PC-9 (cell line): ENCODE measurements around the gene GJA10. TPM values are rescaled to one million over a fixed set of nuclear protein-coding genes. Genes with fewer than 3 reads are reported as not detected.

ENCODE experiments used
- BruUV-seq: library from RNA; stranded (reverse); fragments of 400-500 nt; replicated peaks from 2 replicates; lab custom pipeline; 2021; lab: Mats Ljungman, UMichigan
- CTCF ChIA-PET: fragments of 300-600 bp; sonication (Branson Sonifier 250); formaldehyde crosslinking; loops from one replicate; lab custom pipeline; 2022; ENCODE audit warnings: antibody characterized with exemption; lab: Charles Lee
- POLR2A ChIA-PET: fragments of 300-600 bp; sonication (Branson Sonifier 250); formaldehyde crosslinking; loops from one replicate; lab custom pipeline; 2022; ENCODE audit warnings: antibody characterized with exemption; ENCODE audit not compliant: unreplicated experiment; lab: Charles Lee
- DNase-seq, 2 experiments: peaks; one replicate each; pipeline versions ENCODE4 v3.0.0 to v3.0.0-alpha.2; 2015 to 2022; ENCODE audit warnings: mixed read lengths in 1 of 2
- H2AFZ ChIP-seq: fragments of 200-600 bp; sonication (generic); 2 replicates; pipeline ENCODE4 v1.8.1; 2017; ENCODE audit warnings: antibody characterized with exemption
- H3F3A ChIP-seq: fragments of 200-600 bp; sonication (generic); 2 replicates; pipeline ENCODE4 v1.8.1; 2017; ENCODE audit warnings: antibody characterized with exemption, mild to moderate bottlenecking, low read depth; ENCODE audit not compliant: insufficient read depth
- H3K27ac ChIP-seq: fragments of 200-600 bp; sonication (generic); 2 replicates; pipeline ENCODE4 v1.6.1; 2016; ENCODE audit warnings: mixed run types
- H3K27me3 ChIP-seq: fragments of 200-600 bp; sonication (generic); 2 replicates; pipeline ENCODE4 v1.6.1; 2016; ENCODE audit warnings: low read depth, mixed run types; ENCODE audit not compliant: insufficient read depth
- H3K36me3 ChIP-seq: fragments of 200-600 bp; sonication (generic); 2 replicates; pipeline ENCODE4 v1.6.1; 2016; ENCODE audit warnings: low read depth, mixed run types
- H3K4me1 ChIP-seq: fragments of 200-600 bp; sonication (generic); replicated peaks from 2 replicates; pipeline ENCODE4 v1.6.1; 2016; ENCODE audit warnings: mixed run types; ENCODE audit not compliant: insufficient read depth
- H3K4me2 ChIP-seq: fragments of 200-600 bp; sonication (generic); 2 replicates; pipeline ENCODE4 v1.6.1; 2017; ENCODE audit warnings: mixed run types
- H3K4me3 ChIP-seq: fragments of 200-600 bp; sonication (generic); 2 replicates; pipeline ENCODE4 v1.6.1; 2016; ENCODE audit warnings: mixed run types
- H3K79me2 ChIP-seq: fragments of 200-600 bp; sonication (generic); 2 replicates; pipeline ENCODE4 v1.6.1; 2017; ENCODE audit warnings: low read depth, mixed run types
- H3K9me2 ChIP-seq: fragments of 200-600 bp; sonication (generic); 2 replicates; pipeline ENCODE4 v1.8.1; 2017; ENCODE audit warnings: mild to moderate bottlenecking; ENCODE audit not compliant: insufficient read depth
- H3K9me3 ChIP-seq: fragments of 200-600 bp; sonication (generic); 2 replicates; pipeline ENCODE4 v1.8.1; 2016; ENCODE audit warnings: low read depth; ENCODE audit not compliant: insufficient read depth
- H4K20me1 ChIP-seq: fragments of 200-600 bp; sonication (generic); 2 replicates; pipeline ENCODE4 v1.8.1; 2017; ENCODE audit not compliant: insufficient read depth
- EZH2 ChIP-seq: fragments of 200-600 bp; sonication (generic); IDR thresholded peaks from 2 replicates; pipeline ENCODE4 v1.8.0; 2017; ENCODE audit warnings: antibody characterized with exemption, low read depth
- intact Hi-C: fragments of 100-400 bp; cut with micrococcal nuclease; formaldehyde crosslinking; loops from one replicate; pipeline ENCODE4 v1.10.0; 2022; ENCODE audit not compliant: unreplicated experiment
- total RNA-seq: library from RNA; stranded (reverse); gene quantifications from 2 replicates; pipeline ENCODE4 v1.2.3, GENCODE V29; 2021
- TF ChIP-seq, protein P1 (sequence below): fragments of 200-600 bp; sonication (generic); conservative IDR thresholded peaks from 2 replicates; pipeline ENCODE4 v1.6.1; 2017; ENCODE audit warnings: mixed run types, antibody characterized with exemption, mild to moderate bottlenecking, moderate library complexity

Gene GJA10
- total RNA-seq, 1 experiment from 2014 or later = not detected

DNA sequence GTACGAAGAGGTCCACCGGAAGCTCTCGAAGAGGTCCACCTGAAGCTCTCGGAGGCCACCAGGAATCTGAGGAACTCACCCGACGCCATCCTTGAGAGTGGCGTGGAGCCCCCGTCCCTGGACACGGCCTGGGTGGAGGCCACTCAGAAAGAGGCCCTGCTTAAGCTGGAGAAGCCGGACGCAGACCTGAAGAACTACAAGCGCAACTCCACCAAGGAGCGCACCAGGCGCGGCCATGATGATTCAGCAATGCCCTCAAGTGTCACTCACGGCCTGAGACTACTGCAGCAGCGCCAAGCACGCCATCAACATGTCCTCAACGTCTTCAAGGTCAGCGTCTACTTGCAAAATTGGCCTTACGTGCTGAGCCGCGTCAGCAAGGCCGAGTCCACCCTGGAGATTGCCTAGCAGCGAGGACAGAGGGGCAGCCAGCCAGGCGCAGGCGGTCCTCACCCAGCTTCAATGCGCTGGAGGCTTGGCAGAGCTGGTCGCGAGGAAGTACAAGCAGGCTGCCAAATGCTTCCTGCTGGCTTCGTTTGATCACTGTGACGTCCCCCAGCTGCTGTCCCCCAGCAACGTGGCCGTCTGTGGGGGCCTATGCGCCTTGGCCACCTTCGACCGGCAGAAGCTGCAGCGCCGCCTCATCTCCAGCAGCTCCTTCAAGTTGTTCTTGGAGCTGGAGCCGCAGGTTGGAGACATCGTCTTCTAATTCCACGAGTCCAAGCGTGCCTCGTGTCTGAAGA, 7.7 kb upstream of the GJA10 start:
- ChIA-PET CTCF (no interaction called here), POLR2A (no interaction called here)
- no peaks in the 10 kb centered on the region for H3K36me3 ChIP-seq

DNA sequence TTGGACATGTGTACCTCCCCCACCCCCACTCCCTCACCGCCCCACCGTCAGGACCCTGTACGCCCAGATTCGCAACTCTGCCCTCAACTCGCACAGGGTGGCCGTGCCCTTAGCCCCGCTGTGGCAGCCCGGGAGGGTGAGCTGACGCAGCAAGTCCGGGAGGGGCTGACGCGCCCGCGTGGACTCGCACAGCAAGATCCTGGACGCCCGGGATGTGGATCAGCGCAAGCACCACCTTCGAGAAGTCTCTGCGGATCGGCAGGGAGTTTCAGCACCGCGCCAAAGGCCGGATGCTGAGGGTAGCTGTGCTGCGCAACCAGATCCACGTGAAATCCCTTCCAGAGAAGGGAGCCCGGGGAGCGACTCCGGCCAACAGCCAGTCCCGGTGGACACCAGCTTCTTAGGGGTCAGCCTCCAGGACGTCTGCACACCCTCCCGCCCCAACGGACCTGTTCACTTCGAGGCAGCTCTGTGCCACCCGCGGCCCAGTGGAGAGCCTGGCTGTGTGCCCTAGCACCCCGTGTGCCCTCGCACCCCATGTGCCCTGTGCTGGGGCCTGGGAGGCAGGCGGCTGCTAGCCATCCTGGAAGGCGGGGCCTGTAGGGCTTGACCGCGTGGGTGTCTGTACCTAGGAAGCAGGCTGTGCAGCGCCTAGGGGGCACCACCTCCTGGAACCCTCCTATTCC, 6.7 kb upstream of the GJA10 start:
- no peak overlapping the region for H3K4me3 ChIP-seq
- H3K79me2 ChIP-seq = no peaks in the 10 kb centered on the region
- TF ChIP-seq EZH2 = no peak
- TF ChIP-seq, protein P1, sequence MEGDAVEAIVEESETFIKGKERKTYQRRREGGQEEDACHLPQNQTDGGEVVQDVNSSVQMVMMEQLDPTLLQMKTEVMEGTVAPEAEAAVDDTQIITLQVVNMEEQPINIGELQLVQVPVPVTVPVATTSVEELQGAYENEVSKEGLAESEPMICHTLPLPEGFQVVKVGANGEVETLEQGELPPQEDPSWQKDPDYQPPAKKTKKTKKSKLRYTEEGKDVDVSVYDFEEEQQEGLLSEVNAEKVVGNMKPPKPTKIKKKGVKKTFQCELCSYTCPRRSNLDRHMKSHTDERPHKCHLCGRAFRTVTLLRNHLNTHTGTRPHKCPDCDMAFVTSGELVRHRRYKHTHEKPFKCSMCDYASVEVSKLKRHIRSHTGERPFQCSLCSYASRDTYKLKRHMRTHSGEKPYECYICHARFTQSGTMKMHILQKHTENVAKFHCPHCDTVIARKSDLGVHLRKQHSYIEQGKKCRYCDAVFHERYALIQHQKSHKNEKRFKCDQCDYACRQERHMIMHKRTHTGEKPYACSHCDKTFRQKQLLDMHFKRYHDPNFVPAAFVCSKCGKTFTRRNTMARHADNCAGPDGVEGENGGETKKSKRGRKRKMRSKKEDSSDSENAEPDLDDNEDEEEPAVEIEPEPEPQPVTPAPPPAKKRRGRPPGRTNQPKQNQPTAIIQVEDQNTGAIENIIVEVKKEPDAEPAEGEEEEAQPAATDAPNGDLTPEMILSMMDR = no peak
- ChIA-PET POLR2A (no interaction called here), CTCF (no interaction called here)
- no peak overlapping the region for H2AFZ ChIP-seq
- 0 out of 2 replicates have a peak, but pooled peaks cover 3% of the 10 kb centered on the region for H3K4me1 ChIP-seq
- intact Hi-C loops = no loop called here
- no peaks in the 10 kb centered on the region for H3K9me3 ChIP-seq
- BruUV-seq = no TSS peak
- no peaks in the 10 kb centered on the region for H3K27me3 ChIP-seq
- no peaks in the 10 kb centered on the region for H3F3A ChIP-seq
- H3K9me2 ChIP-seq = no peaks in the 10 kb centered on the region
- DNase-seq = no peak
- no peak overlapping the region for H3K27ac ChIP-seq
- no peak overlapping the region for H3K4me2 ChIP-seq
- no peaks in the 10 kb centered on the region for H4K20me1 ChIP-seq
- H3K36me3 ChIP-seq = no peaks in the 10 kb centered on the region

More for the DNA sequence above, 7.7 kb upstream of the GJA10 start:
- no TSS peak for BruUV-seq
- Histone ChIP-seq H3K9me2 (no peaks in the 10 kb centered on the region), H3K4me3 (no peak overlapping the region), H4K20me1 (no peaks in the 10 kb centered on the region), H3K27me3 (no peaks in the 10 kb centered on the region), H3F3A (no peaks in the 10 kb centered on the region), H3K9me3 (no peaks in the 10 kb centered on the region), H2AFZ (no peak overlapping the region), H3K4me1 (0 out of 2 replicates have a peak, but pooled peaks cover 3% of the 10 kb centered on the region), H3K79me2 (no peaks in the 10 kb centered on the region), H3K4me2 (no peak overlapping the region), H3K27ac (no peak overlapping the region)
- no peak for DNase-seq
- intact Hi-C loops = no loop called here
- no peak for TF ChIP-seq EZH2
- TF ChIP-seq, protein P1 = no peak

DNA sequence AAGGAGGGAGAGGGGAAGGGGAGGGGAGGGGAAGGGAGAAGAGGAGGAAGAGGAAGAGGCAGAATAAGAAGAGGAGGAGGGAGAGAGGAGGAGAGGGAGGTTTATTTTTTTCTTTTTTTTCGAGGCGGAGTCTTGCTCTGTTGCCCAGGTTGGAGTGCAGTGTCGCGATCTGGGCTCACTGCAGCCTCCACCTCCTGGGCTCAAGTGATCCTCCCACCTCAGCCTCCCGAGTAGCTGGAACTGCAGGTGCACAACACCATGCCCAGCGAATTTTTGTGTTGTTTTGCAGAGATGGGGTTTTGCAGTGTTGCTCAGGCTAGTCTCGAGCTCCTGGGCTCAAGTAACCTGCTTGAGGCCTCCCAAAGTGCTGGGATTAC, 6.1 kb upstream of the GJA10 start:
- H3K27me3 ChIP-seq = no peaks in the 10 kb centered on the region
- POLR2A ChIA-PET = no interaction called here
- no peaks in the 10 kb centered on the region for H3K79me2 ChIP-seq

More for the DNA sequence above, 6.1 kb upstream of the GJA10 start:
- no peak overlapping the region for H3K4me3 ChIP-seq
- no peaks in the 10 kb centered on the region for H3K9me3 ChIP-seq
- no peak overlapping the region for H2AFZ ChIP-seq
- no peaks in the 10 kb centered on the region for H3K9me2 ChIP-seq
- no peak overlapping the region for H3K27ac ChIP-seq
- no peak for TF ChIP-seq EZH2
- TF ChIP-seq, protein P1 = no peak
- 0 out of 2 replicates have a peak, but pooled peaks cover 3% of the 10 kb centered on the region for H3K4me1 ChIP-seq
- DNase-seq = no peak
- H3K36me3 ChIP-seq = no peaks in the 10 kb centered on the region
- no peaks in the 10 kb centered on the region for H3F3A ChIP-seq
- CTCF ChIA-PET = no interaction called here
- no peak overlapping the region for H3K4me2 ChIP-seq
- BruUV-seq = no TSS peak
- intact Hi-C loops = no loop called here
- no peaks in the 10 kb centered on the region for H4K20me1 ChIP-seq
